ENCODE results near the gene TXLNG. TPM values are rescaled to one million over a fixed set of nuclear protein-coding genes. Genes with fewer than 3 reads are reported as not detected.

The TXLNG gene
- total RNA-seq, 1 donor from 2014 or later = 15.2 TPM

- H3K4me3 ChIP-seq = no peak overlapping the region
- no peaks in the 10 kb centered on the region for H3K27me3 ChIP-seq
- H3K4me1 ChIP-seq = no peaks in the 10 kb centered on the region
- TF ChIP-seq CTCF (IDR thresholded peaks at IDR 0.05) = peak; percentile 40 to 79 (median 58)
- no peak for TF ChIP-seq POLR2AphosphoS5 (IDR thresholded peaks at IDR 0.05; ENCODE audit: insufficient read depth in 1 of 2, low read depth in 1 of 2)
- no peak for TF ChIP-seq POLR2A (IDR thresholded peaks at IDR 0.05)
- no peaks in the 10 kb centered on the region for H3K36me3 ChIP-seq
- H3K9me3 ChIP-seq = no peaks in the 10 kb centered on the region
- DNase-seq (ENCODE audit: extremely low spot score in 2 of 2) = no peak
- intact Hi-C loops (cut with DNase I) = loop anchor here (10.0 kb wide), 1 partner anchor 68 kb away; no protein-coding TSS in a partner anchor
- no peak overlapping the region for H3K27ac ChIP-seq
Measured at GRCh38 chrX:16892504-16893362, 106.5 kb downstream of the TXLNG start.

Small RNA genes within 50 kb of the gene (small RNA-seq; reads per million reads assigned to genes)
- gene RNU4-6P (not detected), gene RNU7-56P (not detected), gene RPL12P49 (not detected)

Other genes with a start within 250 kb of the TXLNG start
- gene S100G, start 136.3 kb upstream of the TXLNG start, total RNA-seq = not detected
- gene CTPS2, start 73.8 kb upstream of the TXLNG start, total RNA-seq = 20.4 TPM
- gene SYAP1, start 66.9 kb upstream of the TXLNG start, total RNA-seq = 16.0 TPM
- gene RBBP7, start 83.9 kb downstream of the TXLNG start, total RNA-seq = 57.9 TPM
- 10.8 TPM for gene REPS2, start 160.2 kb downstream of the TXLNG start, total RNA-seq

All from vagina (tissue), 2 donors.